Esophagus muscularis mucosa (tissue), 4 donors: ENCODE data around the gene OXCT1. TPM values are rescaled to one million over a fixed set of nuclear protein-coding genes. Genes with fewer than 3 reads are reported as not detected.

Experiments used
- DNase-seq: peaks from one replicate; pipeline ENCODE4 v3.0.0-alpha.2; 2017; ENCODE audit errors: extremely low spot score
- H3K27ac ChIP-seq, 4 donors: fragments of 200-600 bp; sonication (generic); replicated peaks in 1 of 4; 1 replicate in 3 of 4; 2 replicates in 1 of 4; pipeline ENCODE4 v1.5.1; 2016 to 2019; ENCODE audit warnings: mild to moderate bottlenecking in 1 of 4
- H3K27me3 ChIP-seq, 4 donors: fragments of 200-600 bp; sonication (generic); one replicate each; pipeline versions ENCODE4 v1.5.1 to v1.6.0; 2016 to 2019
- H3K36me3 ChIP-seq, 4 donors: fragments of 200-600 bp; sonication (generic); one replicate each; pipeline ENCODE4 v1.5.1; 2016 to 2019
- H3K4me1 ChIP-seq, 4 donors: fragments of 200-600 bp; sonication (generic); one replicate each; pipeline ENCODE4 v1.5.1; 2016 to 2019
- H3K4me3 ChIP-seq, 4 donors: fragments of 200-600 bp; sonication (generic); 1 replicate in 2 of 4; 2 replicates in 2 of 4; pipeline ENCODE4 v1.5.1; 2016 to 2019; ENCODE audit warnings: mild to moderate bottlenecking in 4 of 4, moderate library complexity in 1 of 4
- H3K9me3 ChIP-seq, 4 donors: fragments of 200-600 bp; sonication (generic); 1 replicate in 3 of 4; 2 replicates in 1 of 4; pipeline ENCODE4 v1.5.1; 2016 to 2019
- CTCF ChIP-seq, 3 experiments: fragments of 200-600 bp in 2 of 3; fragments of 450-650 bp in 1 of 3; sonication (generic) in 2 of 3; IDR thresholded peaks; one replicate each; pipeline ENCODE4 v1.5.1; 2017 to 2019; ENCODE audit warnings: antibody characterized with exemption in 3 of 3, mild to moderate bottlenecking in 2 of 3, moderate library complexity in 1 of 3
- EP300 ChIP-seq: sonication (generic); formaldehyde crosslinking; IDR thresholded peaks from one replicate; pipeline ENCODE4 v1.6.1; 2017; ENCODE audit warnings: antibody characterized with exemption
- POLR2A ChIP-seq: fragments of 450-650 bp; IDR thresholded peaks from one replicate; pipeline ENCODE4 v1.6.1; 2017; ENCODE audit warnings: antibody characterized with exemption, moderate library complexity, mild to moderate bottlenecking, low read depth
- POLR2AphosphoS5 ChIP-seq, 2 donors: sonication (generic); formaldehyde crosslinking; IDR thresholded peaks; one replicate each; pipeline ENCODE4 v1.6.1; 2017; ENCODE audit warnings: antibody characterized with exemption in 2 of 2
- WGBS: methylation state at CpG from one replicate; pipeline ENCODE4 v1.1.5; 2018; 5-methylcytosine and 5-hydroxymethylcytosine counted together
- intact Hi-C: fragments of 100-400 bp; cut with DNase I; formaldehyde crosslinking; loops from one replicate; pipeline ENCODE4 v1.15.1; 2023
- total RNA-seq, 4 donors: library from RNA; depleted of rRNA; stranded (reverse); fragments of >200 nt; gene quantifications; one replicate each; pipeline versions ENCODE4 v1.1.0 to v1.2.1, GENCODE V29; 2016

Gene OXCT1
- total RNA-seq, 4 donors from 2014 or later, result 30.8 to 47.6 (median 37.7) TPM

- Histone ChIP-seq H3K4me1 (peaks cover 3 to 9% (median 6%) of the 10 kb centered on the region in 4 donors), H3K9me3 (no peaks in the 10 kb centered on the region), H3K27me3 (no peaks in the 10 kb centered on the region), H3K36me3 (no peaks in the 10 kb centered on the region), H3K27ac (no peak overlapping the region), H3K4me3 (no peak overlapping the region)
- intact Hi-C loops, result no loop called here
- 58% methylated on average over 2 of the region's 2 CpGs for WGBS
- DNase-seq, result no peak
- TF ChIP-seq POLR2AphosphoS5 (IDR thresholded peaks at IDR 0.05) (no peak), EP300 (no peak), POLR2A (no peak), CTCF (IDR thresholded peaks at IDR 0.05) (no peak)
Measured at GRCh38 chr5:41876678-41877077, 6.5 kb upstream of the OXCT1 start.

- no peak for DNase-seq
- Histone ChIP-seq H3K27me3 (no peaks in the 10 kb centered on the region), H3K4me1 (peaks cover 11 to 20% (median 18%) of the 10 kb centered on the region in 4 donors), H3K4me3 (no peak overlapping the region), H3K9me3 (no peaks in the 10 kb centered on the region), H3K27ac (no peak overlapping the region), H3K36me3 (no peaks in the 10 kb centered on the region)
- intact Hi-C loops, result no loop called here
- TF ChIP-seq EP300, result no peak
- TF ChIP-seq POLR2A, result no peak
Measured at GRCh38 chr5:41875121-41875520, 4.9 kb upstream of the OXCT1 start.

- H3K27ac ChIP-seq, result no peak overlapping the region
- intact Hi-C loops, result no loop called here
- peaks cover 11 to 20% (median 18%) of the 10 kb centered on the region in 4 donors for H3K4me1 ChIP-seq
- H3K27me3 ChIP-seq, result no peaks in the 10 kb centered on the region
- no peaks in the 10 kb centered on the region for H3K36me3 ChIP-seq
- no peak for TF ChIP-seq CTCF (IDR thresholded peaks at IDR 0.05)
- no peak for TF ChIP-seq POLR2AphosphoS5 (IDR thresholded peaks at IDR 0.05)
- no peak for TF ChIP-seq POLR2A
- no peak for TF ChIP-seq EP300
- DNase-seq, result no peak
- no peaks in the 10 kb centered on the region for H3K9me3 ChIP-seq
- H3K4me3 ChIP-seq, result no peak overlapping the region
Measured at GRCh38 chr5:41874512-41875060, 4.4 kb upstream of the OXCT1 start.

- H3K27me3 ChIP-seq, result no peaks in the 10 kb centered on the region
- no peak overlapping the region for H3K4me3 ChIP-seq
- TF ChIP-seq POLR2AphosphoS5 (IDR thresholded peaks at IDR 0.05) (peak; percentile 43 to 65), CTCF (IDR thresholded peaks at IDR 0.05) (no peak), POLR2A (no peak), EP300 (no peak)
- peak overlapping the region; percentile 95 to 98 (median 97) for H3K27ac ChIP-seq
- H3K9me3 ChIP-seq, result no peaks in the 10 kb centered on the region
- WGBS, result 34% methylated on average over 2 of the region's 2 CpGs
- intact Hi-C loops, result loop anchor here (2.0 kb wide), 2 partner anchors 31 to 53 kb away; partner anchors contain the start of gene FBXO4
- H3K36me3 ChIP-seq, result no peaks in the 10 kb centered on the region
- no peak for DNase-seq
- H3K4me1 ChIP-seq, result peaks cover 11 to 40% (median 37%) of the 10 kb centered on the region in 4 donors
Measured at GRCh38 chr5:41871852-41872251, 1.6 kb upstream of the OXCT1 start.

DNA sequence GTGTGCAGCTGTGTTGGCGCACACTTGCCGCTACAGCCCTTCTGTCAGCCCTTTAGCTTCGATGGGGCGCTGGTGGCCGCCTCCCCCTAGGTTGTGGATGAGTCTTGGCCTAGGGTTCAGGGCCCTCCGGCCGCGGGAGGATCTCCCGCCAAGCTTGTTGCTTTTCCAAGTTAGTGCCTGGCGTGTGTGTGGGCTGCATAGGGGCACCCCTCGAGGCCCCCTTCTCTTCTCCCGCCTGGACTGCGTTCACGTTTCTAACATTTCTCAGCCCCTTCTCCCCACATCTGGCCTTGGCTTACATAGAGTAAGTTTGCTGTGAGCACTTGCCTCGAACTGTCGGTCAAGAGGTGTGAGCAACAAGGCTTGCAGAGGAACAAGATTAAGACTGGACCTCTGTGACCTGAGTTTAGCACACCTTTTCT, 413 bp upstream of the OXCT1 start:
- Histone ChIP-seq H3K36me3 (no peaks in the 10 kb centered on the region), H3K27ac (peak overlapping the region; percentile 95 to 98 (median 97)), H3K9me3 (no peaks in the 10 kb centered on the region), H3K27me3 (no peaks in the 10 kb centered on the region), H3K4me1 (peaks cover 11 to 40% (median 37%) of the 10 kb centered on the region in 4 donors), H3K4me3 (peak overlapping the region; percentile 70 to 88 (median 84))
- intact Hi-C loops, result loop anchor here (2.0 kb wide), 2 partner anchors 32 to 54 kb away; partner anchors contain the start of gene FBXO4
- no peak for TF ChIP-seq EP300
- no peak for TF ChIP-seq CTCF (IDR thresholded peaks at IDR 0.05)
- TF ChIP-seq POLR2A, result no peak
- no peak for TF ChIP-seq POLR2AphosphoS5 (IDR thresholded peaks at IDR 0.05)
- 6% methylated on average over 16 of the region's 16 CpGs for WGBS
- no peak for DNase-seq
